GM18870 (cell line): Measurements from ENCODE around the gene ALOX12.

Experiments used
- ATAC-seq: cut with Tn5 transposase; IDR thresholded peaks from one replicate; pipeline ENCODE4 v1.9.1; 2021; ENCODE audit warnings: moderate library complexity; ENCODE audit not compliant: unreplicated experiment

Gene ALOX12

GRCh38 chr17:7002288-7003047 is 6.6 kb downstream of the ALOX12 start:
- ATAC-seq = no peak

GRCh38 chr17:7003745-7004144 is 7.9 kb downstream of the ALOX12 start:
- ATAC-seq = no peak

GRCh38 chr17:7004398-7005253 is 8.8 kb downstream of the ALOX12 start:
- ATAC-seq = no peak

GRCh38 chr17:7005716-7006115 is 9.9 kb downstream of the ALOX12 start:
- no peak for ATAC-seq

GRCh38 chr17:7007143-7007542 is 11.3 kb downstream of the ALOX12 start:
- ATAC-seq = no peak

- ATAC-seq = no peak
Observed at GRCh38 chr17:7010523-7010922, 14.7 kb downstream of the ALOX12 start.

- ATAC-seq = no peak
Observed at GRCh38 chr17:7011415-7011814, 15.6 kb downstream of the ALOX12 start.

- ATAC-seq = no peak
Observed at GRCh38 chr17:7011942-7012254, 16.0 kb downstream of the ALOX12 start.

- peak; percentile 64 for ATAC-seq
Observed at GRCh38 chr17:7014261-7014994, 18.6 kb downstream of the ALOX12 start.

GRCh38 chr17:7014995-7015958 is 19.4 kb downstream of the ALOX12 start:
- peak; percentile 25 for ATAC-seq

GRCh38 chr17:7016418-7016817 is 20.6 kb downstream of the ALOX12 start:
- ATAC-seq = no peak

- no peak for ATAC-seq
Observed at GRCh38 chr17:7016886-7017826, 21.3 kb downstream of the ALOX12 start.

GRCh38 chr17:7017827-7018200 is 22.0 kb downstream of the ALOX12 start:
- ATAC-seq = no peak

- ATAC-seq = no peak
Observed at GRCh38 chr17:7018331-7018964, 22.6 kb downstream of the ALOX12 start.

- ATAC-seq = no peak
Observed at GRCh38 chr17:7019367-7019766, 23.5 kb downstream of the ALOX12 start.

- ATAC-seq = no peak
Observed at GRCh38 chr17:7019839-7020519, 24.1 kb downstream of the ALOX12 start.

- no peak for ATAC-seq
Observed at GRCh38 chr17:7020894-7021664, 25.2 kb downstream of the ALOX12 start.
